NCI-H1105 treated with DMSO at 0.1 percent for 48 hours (cell line): Measurements from ENCODE around the gene WNT9B.
"Not testable (repeated sequence)": the region's sequence is repeated elsewhere in the genome, so short reads cannot be mapped to it uniquely, and the experiment has no call there.

Experiments used
- DNase-seq: peaks from one replicate; lab custom pipeline; 2025; lab: John Stamatoyannopoulos, UW

The WNT9B gene

GRCh38 chr17:46916211-46916610, 64.8 kb downstream of the WNT9B start:
- DNase-seq: no peak

- DNase-seq: no peak
Measured at GRCh38 chr17:46916623-46917022, 65.2 kb downstream of the WNT9B start.

- DNase-seq: no peak
Measured at GRCh38 chr17:46917041-46917440, 65.7 kb downstream of the WNT9B start.

GRCh38 chr17:46917516-46917915, 66.1 kb downstream of the WNT9B start:
- no peak for DNase-seq

GRCh38 chr17:46921962-46922361, 70.6 kb downstream of the WNT9B start:
- DNase-seq: not testable (repeated sequence)

GRCh38 chr17:46922487-46922803, 71.1 kb downstream of the WNT9B start:
- DNase-seq: no peak

GRCh38 chr17:46922804-46923635, 71.6 kb downstream of the WNT9B start, which contains the start of gene GOSR2:
TSS of gene GOSR2 (plus strand) at chr17:46923160. CDS start at chr17:46923193, 33 bp downstream.
- DNase-seq: peak; percentile 84

- no peak for DNase-seq
Measured at GRCh38 chr17:46925185-46925868, 73.9 kb downstream of the WNT9B start.

GRCh38 chr17:46928467-46929261, 77.3 kb downstream of the WNT9B start:
- no peak for DNase-seq

GRCh38 chr17:46929413-46929812, 78.0 kb downstream of the WNT9B start:
- DNase-seq: no peak

- no peak for DNase-seq
Measured at GRCh38 chr17:46930051-46930450, 78.7 kb downstream of the WNT9B start.

GRCh38 chr17:46931596-46931995, 80.2 kb downstream of the WNT9B start:
- DNase-seq: no peak

- no peak for DNase-seq
Measured at GRCh38 chr17:46935658-46936266, 84.4 kb downstream of the WNT9B start.
